IPS-18c (cell line): ENCODE measurements around the gene CNOT6.
A peak's percentile ranks its signal among the peaks of the same experiment; 100 is the strongest.
"Not testable (repeated sequence)": the region's sequence is repeated elsewhere in the genome, so short reads cannot be mapped to it uniquely, and the experiment has no call there.

Experiments used
- H3K4me3 ChIP-seq: 2 replicates; pipeline ENCODE4 v1.7.0; 2013; ENCODE audit warnings: low read depth, mild to moderate bottlenecking, low read length, moderate library complexity; ENCODE audit not compliant: insufficient read depth
- H3K9me3 ChIP-seq: one replicate; pipeline ENCODE4 v1.6.1; 2013; ENCODE audit warnings: mild to moderate bottlenecking, low read length, moderate library complexity; ENCODE audit not compliant: control insufficient read depth, insufficient read depth

Gene CNOT6

DNA sequence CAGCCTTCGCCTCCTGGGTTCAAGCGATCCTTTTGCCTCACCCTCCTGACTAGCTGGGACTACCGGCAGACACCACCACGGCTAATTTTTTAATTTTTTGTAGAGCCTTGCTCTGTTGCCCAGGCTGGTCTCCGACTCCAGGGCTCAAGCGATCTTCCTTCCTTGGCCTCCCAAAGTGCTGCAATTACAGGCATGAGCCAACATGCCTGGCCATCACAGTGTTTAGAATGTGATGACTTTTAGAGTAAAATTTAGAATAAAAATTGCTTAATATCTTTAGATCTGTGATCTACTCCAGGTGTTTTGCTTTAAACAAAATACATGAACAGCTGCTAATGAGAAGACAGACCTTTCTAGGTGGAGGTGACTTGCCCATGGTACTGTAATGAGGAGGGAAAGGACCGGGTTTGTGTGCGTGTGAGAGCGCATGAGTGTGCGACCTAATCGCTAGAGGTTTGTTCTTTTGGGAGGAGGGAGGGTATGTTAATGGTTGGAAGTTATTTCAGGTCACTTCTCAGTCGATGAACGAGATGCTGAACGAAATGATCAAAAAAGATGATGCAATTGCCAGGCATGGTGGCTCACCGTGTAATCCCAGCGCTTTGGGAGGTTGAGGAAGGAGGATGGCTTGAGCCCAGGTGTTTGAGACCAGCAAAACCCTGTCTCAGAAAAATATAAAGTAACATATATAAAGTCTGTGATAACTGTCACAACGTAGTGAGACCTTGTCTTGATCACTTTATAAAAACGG, 2.0 kb downstream of the CNOT6 start:
- H3K4me3 ChIP-seq, result peak overlapping the region; percentile 89
- no peaks in the 10 kb centered on the region for H3K9me3 ChIP-seq

DNA sequence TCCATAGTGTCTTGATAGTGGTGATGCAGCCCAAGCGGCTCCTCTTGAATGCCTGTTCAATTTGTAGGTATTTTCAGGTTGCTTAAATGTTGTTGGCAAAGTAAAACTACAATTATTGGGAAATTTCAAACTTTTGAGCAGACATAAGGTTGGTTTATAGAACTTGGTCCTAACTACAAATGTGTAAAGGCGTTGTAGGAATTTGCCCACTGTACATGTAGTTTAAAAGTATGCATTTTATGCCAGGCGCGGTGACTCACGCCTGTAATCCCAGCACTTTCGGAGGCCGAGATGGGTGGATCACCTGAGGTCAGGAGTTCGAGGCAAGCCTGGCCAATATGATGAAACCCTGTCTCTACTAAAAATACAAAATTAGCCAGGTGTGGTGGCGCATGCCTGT, 2.6 kb downstream of the CNOT6 start:
- not testable (repeated sequence) for H3K4me3 ChIP-seq, H3K9me3 ChIP-seq

DNA sequence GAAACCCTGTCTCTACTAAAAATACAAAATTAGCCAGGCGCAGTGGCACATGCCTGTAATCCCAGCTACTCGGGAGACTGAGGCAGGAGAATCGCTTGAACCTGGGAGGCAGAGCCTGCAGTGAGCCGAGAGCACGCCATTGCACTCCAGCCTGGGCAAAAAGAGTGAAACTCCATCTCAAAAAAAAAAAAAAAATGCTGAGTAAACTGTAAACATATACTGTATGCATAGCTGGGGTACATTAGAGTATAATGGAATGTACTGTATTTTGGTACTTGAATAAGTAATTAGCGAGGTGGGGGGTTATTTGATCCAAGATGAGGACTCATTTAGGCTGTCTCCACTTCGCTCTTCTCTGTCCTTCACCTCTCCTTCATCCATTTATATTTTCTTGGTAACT, 3.7 kb downstream of the CNOT6 start:
- not testable (repeated sequence) for H3K4me3 ChIP-seq

DNA sequence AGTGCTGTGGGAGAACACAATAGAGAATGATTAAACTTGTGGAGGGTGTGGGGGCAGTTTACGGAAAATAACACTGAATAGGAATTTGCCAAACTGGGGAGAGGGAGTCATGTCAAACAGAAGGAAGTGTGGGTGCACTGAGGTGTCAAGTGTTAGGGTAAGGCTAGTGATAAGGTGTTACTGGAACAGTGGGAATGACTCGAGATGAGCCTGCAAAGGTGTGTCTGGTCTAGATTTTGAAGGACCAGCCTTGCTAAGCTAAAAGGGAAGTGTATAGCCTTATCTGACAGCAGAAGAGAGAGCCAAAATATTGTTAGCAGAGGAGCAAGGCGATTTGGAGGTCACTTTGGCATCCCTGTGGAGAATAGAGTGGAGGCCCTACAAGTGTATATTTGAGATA, 4.2 kb downstream of the CNOT6 start:
- H3K9me3 ChIP-seq, result no peaks in the 10 kb centered on the region

More for the DNA sequence above, 3.7 kb downstream of the CNOT6 start:
- not testable (repeated sequence) for H3K9me3 ChIP-seq

DNA sequence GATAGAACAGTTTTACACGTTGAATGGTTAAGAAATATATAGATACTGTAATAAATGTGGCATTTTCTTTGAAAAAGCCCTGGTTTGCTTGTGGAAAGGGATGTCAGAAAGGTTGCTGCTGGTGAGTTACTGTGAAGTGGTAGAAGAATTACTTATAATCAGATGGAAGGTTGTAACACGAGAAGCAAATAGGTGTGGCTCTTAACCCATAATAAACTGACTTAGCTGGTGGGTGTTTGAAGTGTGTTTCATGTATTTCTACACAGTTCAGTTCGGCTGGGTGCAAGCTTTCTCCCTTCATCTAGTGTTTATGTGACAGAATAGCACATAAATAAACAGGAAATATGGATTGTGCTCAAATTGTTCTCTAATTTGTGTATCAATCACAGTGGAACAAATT, 5.5 kb downstream of the CNOT6 start:
- Histone ChIP-seq H3K9me3 (no peaks in the 10 kb centered on the region), H3K4me3 (no peak overlapping the region)

More for the DNA sequence above, 4.2 kb downstream of the CNOT6 start:
- H3K4me3 ChIP-seq, result no peak overlapping the region

DNA sequence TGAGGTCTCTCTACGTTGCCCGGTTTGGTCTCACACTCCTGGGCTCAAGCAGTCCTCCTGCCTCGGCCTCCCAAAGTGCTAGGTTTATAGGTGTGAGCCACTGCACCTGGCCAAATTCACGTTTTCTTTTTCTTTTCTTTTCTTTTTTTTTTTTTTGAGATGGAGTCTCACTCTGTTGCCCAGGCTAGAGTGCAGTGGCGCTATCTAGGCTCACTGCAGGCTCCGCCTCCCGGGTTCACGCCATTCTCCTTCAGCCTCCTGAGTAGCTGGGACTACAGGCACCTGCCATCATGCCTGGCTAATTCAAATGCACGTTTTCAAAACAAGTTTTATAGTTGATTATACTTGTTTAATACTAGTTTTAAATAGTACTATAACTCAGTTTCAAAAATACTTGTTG, 6.1 kb downstream of the CNOT6 start:
- not testable (repeated sequence) for H3K4me3 ChIP-seq, H3K9me3 ChIP-seq

DNA sequence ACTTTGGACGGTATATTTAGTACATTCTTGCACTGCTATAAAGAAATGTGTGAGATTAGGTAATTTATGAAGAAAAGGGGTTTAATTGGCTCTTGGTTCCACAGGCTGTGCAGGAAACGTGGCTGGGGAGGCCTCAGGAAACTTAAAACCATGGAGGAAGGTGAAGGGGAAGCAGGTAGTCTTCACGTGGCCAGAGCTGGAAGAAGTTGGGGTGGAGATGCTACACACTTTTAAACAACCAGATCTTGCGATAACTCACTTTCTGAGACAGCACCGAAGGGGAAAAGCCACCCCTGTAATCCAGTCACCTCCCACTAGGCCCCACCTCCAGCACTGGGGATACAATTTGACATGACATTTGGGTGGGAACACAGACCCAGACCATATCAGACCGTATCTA, 13.5 kb downstream of the CNOT6 start:
- peaks cover 2% of the 10 kb centered on the region for H3K9me3 ChIP-seq
- H3K4me3 ChIP-seq, result no peak overlapping the region

DNA sequence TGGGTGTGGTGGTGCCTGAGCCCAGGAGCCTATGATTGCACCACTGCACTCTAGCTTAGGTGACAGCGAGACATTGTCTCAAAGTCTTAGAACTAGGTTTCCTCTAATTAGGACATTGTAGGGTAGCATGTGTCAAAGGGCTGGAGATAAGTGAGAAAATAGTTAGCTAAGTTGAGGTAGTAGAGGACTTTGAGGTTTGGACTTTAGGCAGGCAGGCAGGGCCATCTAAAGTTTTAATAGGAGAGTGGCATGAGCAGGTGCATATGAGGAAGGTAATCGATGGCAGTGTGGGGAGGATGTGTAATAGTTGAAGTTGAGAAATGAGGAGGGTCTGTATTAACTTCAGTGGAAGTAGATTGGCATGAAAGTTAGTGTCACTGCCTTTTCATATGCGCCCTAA, 21.1 kb downstream of the CNOT6 start:
- Histone ChIP-seq H3K4me3 (no peak overlapping the region), H3K9me3 (peaks cover 2% of the 10 kb centered on the region)

DNA sequence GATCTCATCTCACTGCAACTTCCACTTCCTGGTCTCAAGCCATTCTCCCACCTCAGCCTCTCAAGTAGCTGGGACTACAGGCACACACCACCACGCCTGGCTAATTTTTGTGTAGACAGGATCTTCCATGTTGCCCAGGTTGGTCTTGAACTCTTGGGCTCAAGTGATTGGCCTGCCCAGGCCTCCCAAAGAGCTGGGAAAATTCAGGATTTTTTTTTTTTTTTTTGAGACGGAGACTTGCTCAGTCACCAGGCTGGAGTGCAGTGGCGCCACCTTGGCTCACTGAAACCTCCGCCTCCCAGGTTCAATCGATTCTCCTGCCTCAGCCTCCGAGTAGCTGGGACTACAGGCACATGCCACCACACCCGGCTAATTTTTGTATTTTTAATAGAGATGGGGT, 21.8 kb downstream of the CNOT6 start:
- not testable (repeated sequence) for H3K9me3 ChIP-seq

DNA sequence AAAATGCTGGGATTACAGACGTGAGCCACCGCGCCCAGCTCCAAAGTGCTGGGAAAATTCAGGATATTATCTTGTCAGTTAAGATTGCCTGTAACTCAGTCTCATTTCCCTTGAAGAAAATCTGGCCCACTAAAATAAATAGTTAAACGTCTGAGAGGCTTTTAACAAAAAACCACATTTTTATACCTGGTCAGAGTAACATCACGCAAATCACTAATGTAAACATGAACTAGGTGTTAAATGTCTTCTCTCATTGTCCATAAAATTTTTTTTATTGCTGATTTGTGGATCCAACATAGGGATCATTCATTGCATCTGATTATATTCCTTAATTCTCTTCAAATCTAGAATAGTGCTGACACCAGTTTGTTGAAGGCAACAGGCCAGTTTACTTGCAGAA, 22.3 kb downstream of the CNOT6 start:
- Histone ChIP-seq H3K9me3 (peaks cover 2% of the 10 kb centered on the region), H3K4me3 (no peak overlapping the region)

More for the DNA sequence above, 21.8 kb downstream of the CNOT6 start:
- H3K4me3 ChIP-seq, result not testable (repeated sequence)

DNA sequence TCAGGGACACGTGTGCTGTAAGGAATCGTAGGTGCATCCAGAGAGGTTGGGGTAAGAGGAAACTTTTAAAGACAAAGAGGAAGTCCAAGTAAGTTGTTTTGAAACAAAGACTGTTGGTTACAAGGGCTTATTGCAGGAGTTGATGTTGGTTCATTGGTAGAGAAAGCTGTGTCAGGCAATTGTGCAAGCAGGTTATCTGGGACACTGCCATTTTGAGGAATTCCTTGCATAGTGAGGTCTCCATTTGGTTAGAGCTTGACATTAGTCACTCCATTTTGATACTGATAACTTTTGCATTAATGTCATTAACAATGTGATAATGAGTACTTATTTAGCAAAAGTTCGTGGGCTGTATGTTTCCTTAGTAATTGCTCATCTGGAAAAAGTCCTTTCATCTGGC, 24.9 kb downstream of the CNOT6 start:
- Histone ChIP-seq H3K4me3 (no peak overlapping the region), H3K9me3 (peaks cover 2% of the 10 kb centered on the region)

DNA sequence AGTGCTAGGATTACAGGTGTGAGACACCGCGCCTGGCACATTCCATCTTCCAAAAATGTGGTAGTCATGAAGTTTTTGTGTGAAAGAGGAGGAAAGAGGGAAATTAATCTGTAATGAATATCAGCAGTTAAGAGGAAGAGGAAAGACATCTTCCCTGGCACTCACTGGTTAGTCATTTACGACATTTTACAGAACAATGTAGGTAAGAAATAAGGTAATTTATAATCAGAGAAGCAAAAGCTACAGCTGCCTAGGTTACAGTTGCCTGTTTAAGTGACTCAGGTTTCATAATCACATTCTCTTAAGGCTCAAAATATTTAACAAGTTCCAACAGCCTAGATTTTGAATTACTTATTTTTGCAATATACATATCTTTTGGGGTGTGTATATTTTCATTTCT, 26.9 kb downstream of the CNOT6 start:
- Histone ChIP-seq H3K4me3 (no peak overlapping the region), H3K9me3 (peaks cover 2% of the 10 kb centered on the region)

DNA sequence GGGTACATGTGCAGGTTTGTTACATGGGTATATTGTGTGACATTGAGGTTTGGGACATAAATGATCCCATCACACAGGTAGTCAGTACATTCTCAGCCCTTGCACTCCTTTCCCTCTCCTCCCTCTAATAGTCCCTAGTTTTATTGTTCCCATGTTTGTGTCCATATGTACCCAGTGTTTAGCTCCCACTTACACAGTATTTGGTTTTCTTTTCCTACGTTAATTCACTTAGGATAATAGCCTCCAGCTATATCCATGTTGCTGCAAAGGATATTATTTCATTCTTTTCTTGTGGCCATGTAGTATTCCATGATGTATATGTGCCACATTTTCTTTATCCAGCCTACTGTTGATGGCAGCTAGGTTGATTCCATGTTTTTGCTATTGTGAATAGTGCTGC, 27.4 kb downstream of the CNOT6 start:
- peaks cover 2% of the 10 kb centered on the region for H3K9me3 ChIP-seq

DNA sequence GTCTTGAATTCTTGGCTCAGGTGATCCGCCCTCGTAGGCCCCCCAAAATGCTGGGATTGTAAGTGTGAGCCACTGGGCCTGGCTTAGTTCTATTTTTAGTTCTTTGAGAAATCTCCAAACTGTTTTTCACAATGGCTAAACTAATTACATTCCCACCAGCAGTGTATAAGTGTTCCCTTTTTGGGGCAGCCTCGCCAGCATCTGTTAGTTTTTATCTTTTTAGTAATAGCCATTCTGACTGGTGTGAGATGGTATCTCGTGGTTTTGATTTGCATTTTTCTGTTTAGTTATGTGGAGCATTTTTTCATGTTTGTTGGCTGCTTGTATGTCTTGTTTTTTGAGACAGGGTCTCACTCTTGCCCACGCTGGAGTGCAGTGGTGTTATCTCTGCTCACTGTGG, 28.2 kb downstream of the CNOT6 start:
- Histone ChIP-seq H3K9me3 (peaks cover 2% of the 10 kb centered on the region), H3K4me3 (no peak overlapping the region)

More for the DNA sequence above, 27.4 kb downstream of the CNOT6 start:
- no peak overlapping the region for H3K4me3 ChIP-seq

DNA sequence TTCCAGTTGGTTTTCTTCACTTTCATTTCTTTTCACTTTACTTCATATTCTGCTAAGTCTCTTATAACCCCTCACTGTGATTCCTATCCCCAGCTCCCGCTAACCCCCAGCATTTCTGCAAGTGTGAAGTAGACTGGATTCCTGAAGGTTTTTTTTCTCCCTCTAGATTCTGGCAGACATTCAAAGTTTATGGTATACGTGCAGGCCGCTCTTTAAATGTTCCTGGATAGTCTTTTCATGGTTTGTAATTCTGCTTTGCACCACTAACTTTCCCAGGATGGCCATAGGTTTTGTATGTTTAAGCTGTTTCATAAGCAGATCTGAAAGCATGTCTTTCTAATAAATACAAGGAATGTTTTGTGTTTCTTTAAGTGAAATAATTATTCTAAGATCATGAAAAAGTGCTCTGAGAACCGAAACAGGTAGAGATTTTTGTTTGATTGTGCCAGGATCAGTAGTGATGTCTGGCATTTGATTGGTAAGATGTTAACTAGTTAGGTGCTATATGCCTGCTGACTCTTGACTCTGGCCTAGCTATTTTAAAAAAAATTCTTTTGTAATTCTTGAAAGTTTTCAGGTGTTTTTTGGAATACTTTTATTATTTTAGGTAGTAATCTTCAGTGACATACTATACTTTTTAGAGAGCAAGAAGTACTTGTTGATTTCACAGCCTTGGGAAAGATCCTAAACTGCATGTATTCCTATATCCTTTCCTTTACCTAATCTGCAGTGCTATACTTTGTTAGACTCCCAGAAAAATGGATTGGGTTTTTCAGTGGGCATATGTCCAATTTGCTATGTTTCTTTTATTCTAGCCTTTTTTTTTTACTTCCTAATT, 29.7 kb downstream of the CNOT6 start:
- H3K4me3 ChIP-seq, result no peak overlapping the region
- H3K9me3 ChIP-seq, result peaks cover 2% of the 10 kb centered on the region

DNA sequence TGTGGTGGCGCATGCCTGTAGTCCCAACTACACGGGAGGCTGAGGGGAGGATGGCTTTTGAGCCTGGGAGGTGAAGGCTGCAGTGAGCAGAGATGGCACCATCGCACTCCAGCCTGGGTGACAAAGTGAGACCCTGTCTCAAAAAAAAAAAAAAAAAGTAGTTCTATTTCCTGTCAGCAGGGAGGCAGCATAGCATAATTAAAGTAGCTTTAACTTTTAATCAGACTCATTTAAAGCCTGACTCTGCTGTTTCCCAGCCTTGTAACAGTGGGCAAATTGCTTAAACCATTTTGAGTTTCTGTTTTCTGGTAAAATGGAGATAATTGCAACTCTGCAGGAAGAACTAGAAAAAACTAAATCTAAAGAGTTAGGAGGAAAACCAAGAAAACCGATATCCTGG, 31.2 kb downstream of the CNOT6 start:
- H3K4me3 ChIP-seq, result no peak overlapping the region

DNA sequence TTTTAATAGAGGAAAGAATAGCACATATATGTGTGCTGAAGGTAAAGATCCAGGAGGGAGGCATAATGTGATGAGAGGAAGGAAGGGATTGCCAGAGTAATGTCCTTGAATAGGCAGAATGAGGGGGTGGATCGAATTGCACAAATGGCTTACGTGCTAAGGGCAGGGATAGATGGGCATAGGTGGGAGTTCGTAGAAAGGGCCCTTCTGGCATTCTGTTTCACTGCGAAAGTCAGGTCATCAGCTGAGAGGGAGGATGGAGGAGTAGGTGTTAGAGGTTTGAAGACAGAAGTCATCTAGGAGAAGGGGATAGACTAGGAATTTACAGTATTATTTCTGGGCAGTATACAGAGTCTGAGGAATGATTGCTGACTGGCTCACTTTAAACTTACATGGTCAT, 32.1 kb downstream of the CNOT6 start:
- Histone ChIP-seq H3K9me3 (peaks cover 3% of the 10 kb centered on the region), H3K4me3 (no peak overlapping the region)

More for the DNA sequence above, 31.2 kb downstream of the CNOT6 start:
- no peaks in the 10 kb centered on the region for H3K9me3 ChIP-seq

DNA sequence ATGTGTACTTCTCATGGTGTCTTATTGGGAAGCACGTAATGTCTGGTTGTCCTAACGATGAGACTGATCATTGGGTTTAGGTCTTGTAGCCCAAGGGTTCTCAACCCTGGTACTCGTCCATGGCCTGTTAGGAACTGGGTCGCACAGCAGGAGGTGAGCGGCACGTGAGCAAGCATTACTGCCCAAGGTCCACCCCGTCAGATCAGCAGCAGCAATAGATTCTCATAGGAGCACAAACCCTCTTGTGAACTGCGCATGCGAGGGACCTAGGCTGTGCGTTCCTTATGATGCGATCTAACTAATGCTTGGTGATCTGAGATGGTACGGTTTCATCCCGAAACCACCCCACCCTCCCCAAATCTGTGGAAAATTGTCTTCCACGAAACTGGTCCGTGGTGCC, 33.5 kb downstream of the CNOT6 start:
- H3K9me3 ChIP-seq, result peaks cover 6% of the 10 kb centered on the region
- no peak overlapping the region for H3K4me3 ChIP-seq
